OCI-LY7 (cell line): ENCODE data around the gene FLOT2. TPM values are rescaled to one million over a fixed set of nuclear protein-coding genes. Genes with fewer than 3 reads are reported as not detected.

Source experiments
- BruUV-seq: library from RNA; stranded (reverse); fragments of 400-500 nt; replicated peaks from 2 replicates; lab custom pipeline; 2021; lab: Mats Ljungman, UMichigan
- CTCF ChIA-PET: fragments of 300-600 bp; sonication (Branson Sonifier 250); formaldehyde crosslinking; loops from one replicate; lab custom pipeline; 2022; ENCODE audit warnings: antibody characterized with exemption; ENCODE audit not compliant: unreplicated experiment; lab: Charles Lee
- POLR2A ChIA-PET: fragments of 300-600 bp; sonication (Branson Sonifier 250); formaldehyde crosslinking; loops from one replicate; lab custom pipeline; 2022; ENCODE audit warnings: antibody characterized with exemption; lab: Charles Lee
- DNase-seq: peaks from one replicate; pipeline ENCODE4 v3.0.0-alpha.2; 2015; ENCODE audit warnings: low spot score
- H2AFZ ChIP-seq: fragments of 200-600 bp; sonication (generic), shearing (Covaris generic); 2 replicates; pipeline ENCODE4 v1.6.1; 2014; ENCODE audit warnings: mild to moderate bottlenecking, antibody characterized with exemption, low read length, moderate library complexity
- H3K27ac ChIP-seq: fragments of 200-600 bp; sonication (generic); 2 replicates; pipeline ENCODE4 v1.5.1; 2014; ENCODE audit warnings: mixed run types, low read depth, mild to moderate bottlenecking, moderate library complexity, low read length, inconsistent platforms; ENCODE audit not compliant: poor library complexity, severe bottlenecking
- H3K36me3 ChIP-seq: fragments of 200-600 bp; sonication (generic); 2 replicates; pipeline ENCODE4 v1.6.1; 2014; ENCODE audit warnings: mild to moderate bottlenecking, antibody characterized with exemption, low read length, moderate library complexity, mixed read lengths; ENCODE audit not compliant: insufficient read depth
- H3K4me1 ChIP-seq: fragments of 200-600 bp; sonication (generic); 2 replicates; pipeline ENCODE4 v1.5.1; 2014; ENCODE audit warnings: mild to moderate bottlenecking, low read length; ENCODE audit not compliant: insufficient read depth, poor library complexity, severe bottlenecking
- H3K4me2 ChIP-seq: fragments of 200-600 bp; sonication (generic); 2 replicates; pipeline ENCODE4 v1.6.1; 2014; ENCODE audit warnings: mild to moderate bottlenecking, low read length
- H3K4me3 ChIP-seq: fragments of 200-600 bp; sonication (generic); 2 replicates; pipeline ENCODE4 v1.5.1; 2014; ENCODE audit warnings: mild to moderate bottlenecking, low read depth, low read length; ENCODE audit not compliant: poor library complexity, severe bottlenecking
- H3K79me2 ChIP-seq: fragments of 200-600 bp; sonication (generic); 2 replicates; pipeline ENCODE4 v1.6.1; 2016; ENCODE audit warnings: low read depth, mild to moderate bottlenecking, low read length, moderate library complexity, mixed read lengths; ENCODE audit not compliant: insufficient read depth
- H3K9me2 ChIP-seq: fragments of 200-600 bp; sonication (generic); 2 replicates; pipeline ENCODE4 v1.6.1; 2016; ENCODE audit warnings: mild to moderate bottlenecking, low read length, mixed read lengths; ENCODE audit not compliant: insufficient read depth
- H3K9me3 ChIP-seq: fragments of 200-600 bp; sonication (generic); 2 replicates; pipeline ENCODE4 v1.6.1; 2014; ENCODE audit warnings: mild to moderate bottlenecking, mixed run types, low read length, mixed read lengths
- H4K20me1 ChIP-seq: fragments of 200-600 bp; sonication (generic); 2 replicates; pipeline ENCODE4 v1.6.1; 2014; ENCODE audit warnings: mild to moderate bottlenecking, antibody characterized with exemption, low read length, moderate library complexity, mixed read lengths; ENCODE audit not compliant: insufficient read depth
- EZH2phosphoT487 ChIP-seq: fragments of 200-600 bp; sonication (generic); IDR thresholded peaks from 2 replicates; pipeline ENCODE4 v1.6.1; 2018; ENCODE audit warnings: low read depth, borderline replicate concordance, mild to moderate bottlenecking, mixed run types, antibody characterized with exemption, low read length, moderate library complexity, mixed read lengths
- intact Hi-C: fragments of 100-400 bp; cut with micrococcal nuclease; formaldehyde crosslinking; loops from one replicate; pipeline ENCODE4 v1.10.0; 2022; ENCODE audit not compliant: unreplicated experiment
- total RNA-seq, 2 experiments: library from RNA; depleted of rRNA in 1 of 2; stranded (reverse); fragments of >200 nt in 1 of 2; shearing (Covaris generic) in 1 of 2; gene quantifications; 2 replicates each; pipeline ENCODE4 v1.2.3, GENCODE V29; 2014 to 2022
- TF ChIP-seq, protein P1 (sequence below): fragments of 200-600 bp; sonication (generic); conservative IDR thresholded peaks from 2 replicates; pipeline ENCODE4 v1.5.1; 2014; ENCODE audit warnings: mild to moderate bottlenecking, antibody characterized with exemption, low read length, moderate library complexity, mixed read lengths

The FLOT2 gene
- total RNA-seq, 2 experiments from 2014 or later: 46.5 to 122 TPM

DNA sequence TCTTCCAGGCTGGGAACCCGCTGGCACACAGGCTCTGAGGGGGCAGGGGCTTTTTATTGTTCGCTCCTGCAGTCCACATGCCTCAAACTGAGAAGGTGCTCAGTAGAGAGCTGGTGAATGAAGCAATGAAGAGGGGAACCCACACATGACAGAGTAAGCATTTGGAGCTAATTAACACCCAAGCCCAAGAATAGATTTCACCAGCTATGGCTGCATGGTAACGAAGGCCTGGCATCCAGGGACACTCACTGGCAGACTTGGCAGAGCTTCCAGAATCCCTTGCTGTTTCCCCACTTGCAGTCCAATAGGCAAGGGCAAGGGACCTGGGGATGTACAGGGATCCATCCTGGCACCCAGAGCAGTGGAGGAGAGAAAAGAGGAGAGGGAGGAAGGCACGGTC lies 12.2 kb downstream of the FLOT2 start:
- Histone ChIP-seq H3K79me2 (no peaks in the 10 kb centered on the region), H3K4me1 (peaks cover 20% of the 10 kb centered on the region), H3K4me3 (no peak overlapping the region), H3K36me3 (peaks cover 38% of the 10 kb centered on the region), H4K20me1 (no peaks in the 10 kb centered on the region), H3K4me2 (no peak overlapping the region), H3K27ac (no peak overlapping the region), H2AFZ (no peak overlapping the region), H3K9me2 (no peaks in the 10 kb centered on the region), H3K9me3 (no peaks in the 10 kb centered on the region)
- CTCF ChIA-PET: no interaction called here
- POLR2A ChIA-PET: no interaction called here
- BruUV-seq: no TSS peak
- intact Hi-C loops: no loop called here
- TF ChIP-seq EZH2phosphoT487: no peak
- TF ChIP-seq, protein P1, sequence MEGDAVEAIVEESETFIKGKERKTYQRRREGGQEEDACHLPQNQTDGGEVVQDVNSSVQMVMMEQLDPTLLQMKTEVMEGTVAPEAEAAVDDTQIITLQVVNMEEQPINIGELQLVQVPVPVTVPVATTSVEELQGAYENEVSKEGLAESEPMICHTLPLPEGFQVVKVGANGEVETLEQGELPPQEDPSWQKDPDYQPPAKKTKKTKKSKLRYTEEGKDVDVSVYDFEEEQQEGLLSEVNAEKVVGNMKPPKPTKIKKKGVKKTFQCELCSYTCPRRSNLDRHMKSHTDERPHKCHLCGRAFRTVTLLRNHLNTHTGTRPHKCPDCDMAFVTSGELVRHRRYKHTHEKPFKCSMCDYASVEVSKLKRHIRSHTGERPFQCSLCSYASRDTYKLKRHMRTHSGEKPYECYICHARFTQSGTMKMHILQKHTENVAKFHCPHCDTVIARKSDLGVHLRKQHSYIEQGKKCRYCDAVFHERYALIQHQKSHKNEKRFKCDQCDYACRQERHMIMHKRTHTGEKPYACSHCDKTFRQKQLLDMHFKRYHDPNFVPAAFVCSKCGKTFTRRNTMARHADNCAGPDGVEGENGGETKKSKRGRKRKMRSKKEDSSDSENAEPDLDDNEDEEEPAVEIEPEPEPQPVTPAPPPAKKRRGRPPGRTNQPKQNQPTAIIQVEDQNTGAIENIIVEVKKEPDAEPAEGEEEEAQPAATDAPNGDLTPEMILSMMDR: no peak
- no peak for DNase-seq

DNA sequence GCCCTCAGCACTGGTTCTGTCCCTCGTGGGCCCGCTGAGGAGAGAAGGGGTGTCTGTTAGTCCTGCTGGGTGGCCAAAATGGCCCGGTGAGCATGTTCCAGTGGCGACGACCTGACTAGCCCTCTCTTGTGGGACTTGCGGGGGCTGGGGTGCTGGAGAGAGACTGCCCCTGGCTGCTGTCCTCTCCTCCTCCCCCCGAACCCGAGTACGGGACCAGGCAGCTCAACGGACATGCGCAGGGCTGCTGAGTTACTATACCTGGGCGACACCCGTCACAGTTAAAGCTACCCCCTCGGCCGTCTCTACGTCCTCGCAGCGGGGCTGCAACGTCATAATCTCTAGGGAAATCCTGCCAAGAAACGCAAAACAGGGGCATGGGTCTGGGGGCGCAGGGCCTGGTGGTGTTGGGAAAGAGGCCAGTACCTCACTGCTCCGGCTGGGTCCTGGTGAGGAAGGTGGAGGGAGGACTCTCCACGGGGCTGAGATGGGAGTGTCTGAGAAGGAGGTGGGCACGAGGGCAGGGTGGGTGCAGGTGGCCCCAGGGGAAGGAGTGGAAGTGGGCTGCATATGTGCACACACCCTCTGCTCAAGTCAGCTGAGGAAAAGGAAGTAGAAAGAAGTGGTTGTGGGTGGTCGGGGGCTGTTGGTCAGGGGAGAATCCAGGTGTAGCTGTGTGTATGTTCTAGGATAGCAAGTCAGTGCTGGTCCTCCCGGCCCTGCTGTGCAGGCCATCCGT lies 13.4 kb downstream of the FLOT2 start:
- Histone ChIP-seq H3K9me3 (no peaks in the 10 kb centered on the region), H2AFZ (no peak overlapping the region), H3K4me3 (no peak overlapping the region), H3K36me3 (peaks cover 44% of the 10 kb centered on the region), H4K20me1 (no peaks in the 10 kb centered on the region), H3K4me1 (peaks cover 17% of the 10 kb centered on the region), H3K79me2 (no peaks in the 10 kb centered on the region), H3K9me2 (no peaks in the 10 kb centered on the region), H3K4me2 (no peak overlapping the region), H3K27ac (no peak overlapping the region)
- intact Hi-C loops: no loop called here
- ChIA-PET POLR2A (no interaction called here), CTCF (no interaction called here)
- no peak for DNase-seq
- BruUV-seq: no TSS peak
- TF ChIP-seq, protein P1: no peak

DNA sequence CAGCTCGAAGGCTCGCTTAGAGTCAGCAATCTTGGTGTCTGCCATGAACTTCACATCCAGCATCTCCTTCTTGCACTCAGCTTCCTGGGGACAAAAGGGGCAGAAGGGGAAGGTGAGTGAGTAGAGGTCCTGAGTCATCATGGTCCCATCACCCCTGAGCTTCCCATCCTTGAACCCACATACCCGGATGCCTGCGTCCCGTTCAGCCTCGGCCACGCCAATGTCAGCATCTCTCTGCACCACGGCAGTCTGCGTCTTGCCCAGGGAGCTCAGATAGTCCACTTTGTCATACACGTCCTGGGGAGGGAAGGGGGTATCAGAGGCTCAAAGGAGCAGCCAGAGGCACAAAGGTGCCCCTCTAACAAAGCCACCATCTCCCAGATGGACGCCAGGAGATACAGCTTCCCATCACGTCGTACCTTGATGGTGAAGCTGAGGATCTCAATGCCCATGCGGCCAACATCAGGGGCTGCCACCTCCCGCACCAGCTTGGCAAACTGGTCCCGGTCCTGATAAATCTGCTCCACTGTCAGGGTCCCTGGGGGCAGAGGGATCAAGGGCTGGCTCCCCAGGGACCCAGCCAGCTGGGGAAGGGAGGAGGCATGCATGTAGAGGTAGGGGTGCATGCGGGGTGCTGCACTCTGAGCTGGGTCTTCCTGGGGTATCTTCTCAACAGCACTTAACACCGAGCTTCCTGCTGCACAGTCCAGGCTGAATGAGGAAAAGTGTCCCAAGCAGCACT lies 15.2 kb downstream of the FLOT2 start:
- peaks cover 57% of the 10 kb centered on the region for H3K36me3 ChIP-seq
- no peak overlapping the region for H3K4me3 ChIP-seq
- no peak for DNase-seq
- no peak overlapping the region for H3K27ac ChIP-seq
- H3K4me1 ChIP-seq: no peaks in the 10 kb centered on the region
- H3K9me3 ChIP-seq: no peaks in the 10 kb centered on the region
- ChIA-PET POLR2A (no interaction called here), CTCF (no interaction called here)
- H3K79me2 ChIP-seq: no peaks in the 10 kb centered on the region
- no peaks in the 10 kb centered on the region for H4K20me1 ChIP-seq
- no peaks in the 10 kb centered on the region for H3K9me2 ChIP-seq
- intact Hi-C loops: no loop called here
- TF ChIP-seq EZH2phosphoT487: no peak
- TF ChIP-seq, protein P1: no peak
- no peak overlapping the region for H3K4me2 ChIP-seq
- H2AFZ ChIP-seq: no peak overlapping the region
- TSS peak; percentile 26 for BruUV-seq
